HG03280 (cell line): ENCODE measurements around the gene CPLANE1.
A peak's percentile ranks its signal among the peaks of the same experiment; 100 is the strongest.
"Not testable (repeated sequence)": the region's sequence is repeated elsewhere in the genome, so short reads cannot be mapped to it uniquely, and the experiment has no call there.

Source experiments
- ATAC-seq: cut with Tn5 transposase; IDR thresholded peaks from one replicate; pipeline ENCODE4 v1.9.1; 2021; ENCODE audit warnings: mild to moderate bottlenecking, moderate library complexity; ENCODE audit not compliant: unreplicated experiment

The CPLANE1 gene

DNA sequence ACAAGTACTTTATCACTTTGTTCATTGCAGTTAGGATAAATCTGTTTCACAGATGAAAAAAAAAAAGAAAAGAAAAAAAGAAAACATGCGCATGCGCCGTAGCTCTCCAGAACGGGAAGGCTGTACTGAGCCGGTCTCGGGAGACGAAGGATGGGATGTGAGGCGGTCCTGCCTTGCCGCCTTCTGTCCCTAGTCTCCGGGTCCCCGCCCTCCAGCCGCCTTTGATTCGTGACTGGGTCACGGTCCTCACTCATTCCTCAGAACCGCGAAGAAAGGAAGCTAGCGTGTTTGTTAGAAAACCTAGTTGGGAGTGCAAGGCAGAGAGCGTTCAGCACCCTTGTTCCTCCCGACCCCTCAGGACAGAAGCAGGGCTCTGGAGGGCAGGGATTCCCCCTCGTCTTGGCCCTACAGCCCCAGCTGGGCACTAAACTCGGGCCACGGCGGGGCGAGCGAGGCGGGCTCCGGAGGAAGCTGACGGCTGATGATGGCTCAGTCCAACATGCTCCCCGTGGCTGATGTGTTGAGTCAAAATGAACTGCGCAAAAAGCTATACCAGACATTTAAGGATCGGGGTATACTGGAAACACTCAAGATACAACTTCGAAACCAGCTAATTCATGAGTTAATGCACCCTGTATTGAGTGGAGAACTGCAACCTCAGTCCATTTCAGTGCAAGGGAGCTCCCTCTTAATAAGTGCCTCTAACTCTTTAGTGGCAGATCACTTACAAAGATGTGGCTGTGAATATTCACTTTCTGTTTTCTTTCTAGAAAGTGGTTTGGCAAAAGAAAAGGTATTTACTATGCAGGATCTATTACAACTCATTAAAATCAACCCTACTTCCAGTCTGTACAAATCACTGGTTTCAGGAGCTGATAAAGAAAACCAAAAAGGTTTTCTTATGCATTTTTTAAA is 40.0 kb downstream of the CPLANE1 start:
- ATAC-seq, result no peak

DNA sequence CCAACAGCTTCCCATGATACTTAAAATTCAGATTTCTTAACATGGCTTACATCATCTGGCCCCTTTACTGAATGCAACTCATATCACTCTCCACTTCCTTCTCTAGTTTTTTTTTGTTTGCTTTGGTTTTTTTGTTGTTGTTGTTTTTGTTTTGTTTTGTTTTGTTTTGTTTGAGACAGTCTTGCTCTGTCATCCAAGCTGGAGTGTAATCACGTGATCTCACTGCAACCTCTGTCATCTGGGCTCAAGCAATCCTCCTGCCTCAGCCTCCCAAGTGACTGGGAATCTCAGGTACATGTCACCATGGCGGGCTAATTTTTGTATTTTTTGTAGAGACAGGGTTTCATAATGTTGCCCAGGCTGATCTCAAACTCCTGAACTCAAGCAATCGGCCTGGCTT is 41.4 kb downstream of the CPLANE1 start:
- ATAC-seq, result no peak

DNA sequence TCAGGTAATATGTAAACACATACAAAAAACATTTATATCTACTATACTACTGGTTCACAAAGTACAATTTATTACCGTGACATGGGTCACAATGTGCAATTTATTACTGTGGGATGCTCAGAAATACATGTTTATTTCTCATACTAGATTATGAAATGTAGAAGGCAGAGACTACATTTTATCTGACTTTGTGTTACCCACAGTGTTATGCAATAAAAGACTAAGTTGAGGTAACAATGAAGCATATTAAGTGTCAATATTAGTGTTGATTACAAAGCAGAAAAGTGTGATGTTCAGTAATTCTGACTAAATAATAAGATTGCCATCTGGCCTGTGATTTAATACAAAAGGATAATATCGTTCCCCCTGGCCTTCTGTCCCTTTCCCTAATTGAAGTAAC is 42.4 kb downstream of the CPLANE1 start:
- ATAC-seq, result no peak

DNA sequence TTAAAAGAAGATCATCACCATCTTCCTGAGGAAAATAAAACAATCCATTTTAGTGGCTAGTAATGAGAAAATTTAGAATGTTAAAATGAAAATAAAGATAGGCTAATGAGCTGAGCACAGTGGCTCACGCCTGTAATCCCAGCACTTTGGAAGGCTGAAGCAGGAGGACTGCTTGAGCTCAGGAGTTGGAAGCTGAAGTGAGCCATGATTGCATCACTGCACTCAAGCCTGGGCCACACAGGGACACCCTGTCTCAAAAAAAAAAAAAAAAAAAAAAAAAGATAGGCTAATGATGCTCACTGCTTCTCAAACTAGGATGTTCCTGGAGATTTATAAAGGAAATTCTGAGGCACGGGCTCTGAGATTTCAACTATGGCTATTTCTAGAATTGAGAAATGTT is 50.3 kb downstream of the CPLANE1 start:
- ATAC-seq, result no peak

DNA sequence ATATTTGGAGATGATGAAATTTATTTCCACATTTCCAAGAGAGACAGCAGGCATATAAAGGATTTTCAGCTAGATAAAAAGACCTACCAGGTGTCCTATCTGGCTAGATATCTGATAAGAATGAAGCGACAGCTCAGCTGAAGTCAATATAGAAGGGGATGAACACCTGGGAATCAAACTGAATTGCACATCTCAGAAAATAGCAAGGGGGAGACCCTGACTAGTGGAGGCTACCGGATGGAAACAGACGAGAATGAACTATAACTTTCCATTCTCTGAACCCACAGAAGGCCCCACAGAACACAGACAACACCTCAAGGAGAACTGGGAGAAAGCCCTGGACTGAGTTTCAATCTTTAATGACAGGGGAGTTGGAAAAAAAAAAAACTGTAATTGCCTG is 51.1 kb downstream of the CPLANE1 start:
- no peak for ATAC-seq

DNA sequence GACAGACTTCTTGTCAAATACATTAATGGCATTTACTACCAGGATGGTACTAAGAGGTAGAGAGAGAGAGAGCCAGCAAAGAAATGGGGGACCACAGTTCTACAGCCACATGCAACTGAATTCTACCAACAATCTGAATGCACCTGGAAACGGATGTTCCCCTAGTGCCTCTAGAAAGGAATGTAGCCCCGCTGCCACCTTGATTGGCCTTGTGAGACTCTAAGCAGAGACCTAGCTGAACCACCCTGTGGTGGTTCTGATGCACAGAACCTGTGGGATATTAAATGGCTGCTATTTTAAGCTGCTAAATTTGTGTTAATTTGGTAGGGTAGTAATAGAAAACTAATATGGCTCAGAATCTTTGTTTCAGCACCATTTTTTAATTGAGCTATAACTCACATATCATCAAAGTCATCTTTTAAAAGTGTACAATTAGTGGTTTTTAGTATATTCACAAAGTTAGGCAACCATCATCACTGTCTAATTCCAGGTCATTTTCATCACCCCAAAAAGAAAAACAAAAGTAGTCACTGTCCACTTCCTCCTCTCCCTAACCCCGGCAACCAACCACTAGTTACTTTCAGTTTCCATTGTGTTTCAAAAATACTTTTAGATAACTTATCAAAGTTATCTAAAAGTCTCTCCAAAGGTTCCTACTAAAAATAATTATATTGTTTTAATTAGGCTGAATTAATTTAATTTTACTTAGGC is 51.7 kb downstream of the CPLANE1 start:
- peak; percentile 76 for ATAC-seq

DNA sequence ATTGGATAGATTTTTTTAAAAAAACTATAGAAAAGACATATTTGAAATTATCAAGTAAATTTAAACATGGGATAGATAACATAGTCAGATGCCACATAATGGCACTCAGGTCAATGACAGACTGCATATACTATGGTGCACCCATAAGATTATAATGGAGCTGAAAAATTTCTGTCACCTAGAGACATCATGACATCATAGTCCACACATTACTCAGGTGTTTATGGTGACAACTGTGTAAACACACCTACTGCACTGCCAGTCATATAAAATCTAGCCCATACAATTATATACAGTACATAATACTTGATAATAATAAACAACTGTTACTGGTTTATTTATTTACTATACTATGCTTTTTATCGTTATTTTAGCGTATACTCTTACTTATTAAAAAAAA is 58.6 kb downstream of the CPLANE1 start:
- no peak for ATAC-seq

DNA sequence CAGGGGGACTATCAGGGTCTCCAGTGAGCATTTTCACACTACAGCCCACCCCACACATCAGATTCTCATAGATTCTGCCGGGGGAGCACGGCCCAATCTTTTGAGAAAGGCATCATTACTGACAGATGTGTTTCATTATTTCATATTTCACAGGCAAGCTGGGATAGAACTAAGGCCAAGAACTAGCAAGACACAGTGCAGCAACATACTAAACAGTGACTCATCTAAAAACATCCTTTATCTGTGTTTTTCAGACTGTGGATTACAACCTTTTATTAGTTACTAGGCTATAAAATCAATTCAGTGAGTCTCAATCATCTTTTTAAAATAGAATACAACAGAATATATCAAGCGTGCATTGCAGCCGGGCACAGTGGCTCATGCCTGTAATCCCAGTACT is 59.8 kb downstream of the CPLANE1 start:
- ATAC-seq, result no peak

DNA sequence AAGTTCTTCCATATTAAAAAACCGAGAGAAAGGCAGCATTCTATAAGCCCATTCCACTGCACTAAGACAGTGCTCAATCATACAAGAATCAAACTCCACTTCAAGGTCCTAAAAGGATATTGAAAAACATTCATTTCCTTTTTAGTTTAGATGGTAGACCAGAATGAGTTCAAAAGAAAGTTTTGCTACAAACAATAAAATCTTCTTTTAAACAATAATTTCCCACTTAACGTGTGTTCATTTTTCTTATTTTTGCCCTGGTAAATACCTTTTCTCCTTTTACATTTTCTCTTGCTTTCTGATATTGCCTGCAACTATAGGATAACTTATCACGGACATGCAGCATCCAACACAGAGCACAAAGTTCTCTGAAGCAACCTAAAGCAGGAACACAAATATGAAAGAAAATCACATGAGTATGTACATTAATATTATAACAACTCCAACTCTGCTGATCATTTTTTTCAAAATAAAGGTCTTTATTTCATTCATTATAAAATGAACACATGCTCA is 61.7 kb downstream of the CPLANE1 start:
- no peak for ATAC-seq

DNA sequence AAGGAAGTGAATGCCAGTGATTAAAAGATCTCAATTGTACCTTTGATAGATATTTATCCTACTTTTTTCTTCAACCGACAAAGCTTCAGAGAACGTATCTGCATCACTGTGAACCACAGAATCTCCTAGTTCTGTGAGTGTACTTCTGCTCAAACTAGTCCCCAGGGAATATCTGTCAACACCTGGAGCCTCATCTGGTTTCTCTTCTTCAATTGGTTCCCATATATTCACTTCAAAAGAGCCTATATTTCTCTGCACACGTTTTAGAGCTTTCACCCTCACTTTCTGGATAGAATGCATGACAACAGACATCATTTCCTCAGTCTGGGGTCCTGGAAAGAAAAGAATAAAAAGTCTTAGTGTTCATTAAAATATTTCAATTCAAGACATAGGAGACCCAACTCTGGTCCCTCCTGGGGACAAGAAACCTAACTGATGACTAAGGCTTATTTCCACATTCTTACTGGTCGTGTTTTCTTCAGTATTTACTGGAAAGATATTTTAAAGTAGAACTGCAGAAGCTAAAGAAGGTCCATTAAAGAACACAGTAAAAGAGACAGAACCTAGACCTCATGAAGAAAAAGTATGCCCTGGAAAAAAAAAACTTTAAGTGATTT is 64.3 kb downstream of the CPLANE1 start:
- no peak for ATAC-seq

DNA sequence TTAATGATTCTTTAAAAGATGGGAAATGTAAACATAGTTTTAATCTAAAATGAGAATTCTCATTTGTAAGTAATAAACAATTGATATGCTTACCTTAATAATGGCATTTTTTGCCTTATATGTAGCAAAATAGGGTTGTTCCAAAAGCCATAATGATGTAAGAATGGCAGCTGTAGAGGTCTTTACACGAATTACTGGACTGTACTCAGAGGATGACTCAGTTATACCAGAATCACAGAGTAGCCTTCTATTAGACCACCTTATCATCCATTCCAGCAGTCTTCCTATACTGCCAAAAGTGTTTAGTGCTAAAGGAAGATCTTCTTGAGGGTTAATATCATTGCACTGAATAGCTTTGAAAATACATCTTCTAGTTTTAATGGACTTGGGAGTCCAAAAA is 66.5 kb downstream of the CPLANE1 start:
- no peak for ATAC-seq

DNA sequence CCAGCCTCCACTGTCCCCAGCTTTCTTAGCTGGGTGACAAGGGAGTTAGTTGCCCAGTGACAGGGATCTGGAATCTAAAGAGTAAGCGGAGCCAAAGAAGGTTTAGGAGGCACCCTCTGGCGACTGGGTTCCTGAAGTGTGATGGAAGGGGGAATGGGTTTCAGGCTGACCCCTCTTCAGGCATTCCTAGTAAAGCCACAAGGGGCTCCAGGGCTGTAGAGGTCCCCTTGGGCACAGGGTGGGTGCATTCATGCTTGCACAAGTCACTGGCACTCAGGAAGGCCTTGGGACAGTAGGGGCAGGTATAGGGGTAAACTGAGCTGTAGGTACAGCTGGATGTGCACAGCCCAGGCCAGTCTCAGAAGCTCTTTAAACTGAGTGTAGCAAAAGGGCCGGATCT is 74.2 kb downstream of the CPLANE1 start:
- no peak for ATAC-seq

DNA sequence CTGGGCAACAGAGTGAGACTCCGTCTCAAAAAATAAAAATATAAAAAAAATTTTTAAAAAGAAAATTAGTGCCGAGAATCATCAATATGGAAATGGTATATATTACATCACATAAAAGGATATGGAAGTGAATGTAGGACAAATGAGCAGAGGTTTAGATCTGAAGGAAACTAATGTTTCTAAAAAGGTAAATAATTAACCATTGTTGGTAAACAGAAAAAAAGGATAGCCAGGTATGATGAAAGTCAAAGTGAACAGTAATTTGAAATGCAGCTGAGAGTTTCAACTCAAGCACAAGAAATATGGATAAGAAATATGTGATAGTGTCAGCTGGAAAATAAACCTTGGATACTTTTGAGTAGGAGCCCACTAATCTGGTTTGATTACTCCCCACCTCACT is 76.2 kb downstream of the CPLANE1 start:
- ATAC-seq, result no peak

DNA sequence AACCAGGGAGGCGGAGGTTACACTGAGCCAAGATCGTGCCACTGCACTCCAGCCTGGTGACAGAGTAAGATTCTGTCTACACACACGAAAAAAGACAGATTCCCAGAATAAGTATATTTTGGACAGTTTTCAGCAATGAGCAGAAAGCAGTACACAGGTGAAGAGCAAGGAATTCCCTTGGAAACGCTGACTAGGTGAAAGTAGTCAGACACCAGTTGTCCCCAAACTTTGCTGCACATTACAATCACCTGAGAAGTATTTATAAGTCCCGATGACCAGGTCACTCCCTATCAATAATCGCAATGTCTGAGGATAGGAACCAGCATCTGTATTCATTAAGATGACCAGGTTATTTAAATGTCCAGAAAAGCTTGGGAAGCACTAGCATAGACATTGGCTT is 78.3 kb downstream of the CPLANE1 start:
- no peak for ATAC-seq

DNA sequence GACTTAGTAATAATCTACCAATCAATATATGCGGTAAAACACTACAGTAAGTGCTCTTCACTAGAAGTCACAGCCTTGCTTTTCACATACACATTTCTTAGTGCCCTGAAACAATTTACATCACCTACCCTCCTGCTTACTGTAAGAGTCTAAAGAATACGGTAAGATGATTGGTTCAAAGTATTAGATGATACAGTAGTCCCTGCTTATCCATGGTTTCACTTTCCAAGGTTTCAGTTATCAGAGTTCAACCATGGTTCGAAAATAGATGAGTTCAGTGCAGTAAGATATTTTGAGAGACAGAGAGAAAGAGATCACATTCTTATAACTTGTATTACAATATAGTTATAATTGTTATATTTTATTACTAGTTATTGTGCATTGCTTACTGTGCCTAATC is 83.0 kb downstream of the CPLANE1 start:
- no peak for ATAC-seq

DNA sequence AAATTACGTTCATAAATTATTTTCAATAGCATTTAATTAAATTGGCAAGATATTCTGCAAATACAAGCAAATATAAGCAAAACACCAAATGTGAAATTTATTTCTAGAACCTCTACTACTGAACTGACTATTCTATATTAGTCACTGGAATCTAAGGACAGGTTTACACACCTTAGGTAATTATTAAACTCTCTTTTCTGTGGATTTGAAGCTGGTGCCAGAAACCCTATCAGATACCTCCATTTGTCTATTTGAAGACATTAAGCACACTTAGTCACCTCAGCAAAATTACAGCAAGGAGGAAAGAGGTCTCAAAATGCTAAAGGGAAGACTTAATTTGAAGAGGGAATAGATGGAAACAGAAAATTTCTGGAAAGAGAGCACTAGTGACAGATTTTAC is 83.4 kb downstream of the CPLANE1 start:
- no peak for ATAC-seq

DNA sequence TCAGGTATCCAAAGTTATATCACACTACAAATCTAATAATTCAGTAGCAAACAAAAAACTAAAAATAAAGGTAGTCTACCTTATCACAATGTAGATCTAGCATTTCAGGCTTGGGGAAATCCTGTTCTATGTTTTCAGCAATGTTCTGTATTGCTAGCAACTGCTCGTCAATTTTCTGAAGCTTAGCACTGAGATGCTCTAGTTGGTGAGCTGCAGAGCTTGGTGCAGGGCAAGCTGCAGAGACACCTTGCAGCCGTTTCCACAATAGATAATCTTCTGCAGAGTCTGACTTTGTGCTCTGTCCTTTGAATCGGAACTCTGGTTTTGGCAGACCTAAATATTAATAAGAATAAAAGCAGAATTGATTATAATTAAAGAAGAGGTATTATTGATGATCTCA is 95.5 kb downstream of the CPLANE1 start:
- ATAC-seq, result no peak

DNA sequence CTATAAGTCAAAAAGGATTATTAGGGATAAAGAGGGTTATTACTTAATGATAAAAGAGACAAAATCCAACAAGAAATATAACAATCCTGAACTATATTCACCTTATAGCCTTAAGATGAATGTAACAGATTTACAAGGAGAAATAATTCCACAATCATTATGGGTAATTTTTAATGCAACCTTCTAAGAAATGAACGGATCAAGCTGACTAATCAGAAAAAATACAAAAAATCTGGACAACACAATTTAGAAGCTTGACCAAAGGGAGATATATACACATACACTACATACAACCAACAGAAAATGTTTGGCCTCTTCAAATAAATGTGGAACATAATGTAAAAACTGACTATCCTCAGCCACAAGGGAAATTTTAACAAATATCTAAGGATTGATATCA is 102.3 kb downstream of the CPLANE1 start:
- ATAC-seq, result no peak

DNA sequence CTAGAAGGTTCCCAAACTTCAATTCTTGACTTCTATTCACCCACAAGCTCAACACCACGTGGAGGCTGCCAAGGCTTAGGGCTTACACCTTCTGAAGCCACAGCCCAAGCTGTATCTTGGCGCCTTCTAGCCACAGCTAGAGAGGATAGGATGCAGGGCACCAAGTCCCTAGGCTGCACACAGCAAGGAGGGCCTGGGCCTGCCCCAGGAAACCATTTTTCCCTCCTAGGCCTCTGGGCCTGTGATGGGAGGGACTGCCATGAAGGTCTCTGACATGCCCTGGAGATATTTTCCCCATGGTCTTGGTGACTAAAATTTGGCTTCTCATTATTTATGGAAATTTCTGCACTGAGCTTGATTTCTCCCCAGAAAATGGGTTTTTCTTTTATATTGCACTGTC is 112.5 kb downstream of the CPLANE1 start:
- no peak for ATAC-seq

DNA sequence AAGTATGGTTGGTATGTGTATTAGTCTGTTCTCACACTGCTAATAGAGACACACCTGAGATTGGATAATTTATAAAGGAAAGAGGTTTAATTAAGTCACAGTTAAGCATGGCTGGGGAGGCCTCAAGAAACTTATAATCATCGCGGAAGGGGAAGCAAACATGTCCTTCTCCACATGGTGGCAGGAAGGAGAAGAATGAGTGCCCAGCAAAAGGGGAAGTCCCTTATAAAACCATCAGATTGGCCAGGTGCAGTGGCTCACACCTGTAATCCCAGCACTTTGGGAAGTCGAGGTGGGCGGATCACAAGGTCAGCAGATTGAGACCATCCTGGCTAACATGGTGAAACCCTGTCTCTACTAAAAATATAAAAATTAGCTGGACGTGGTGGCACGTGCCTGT is 113.9 kb downstream of the CPLANE1 start:
- ATAC-seq, result not testable (repeated sequence)

DNA sequence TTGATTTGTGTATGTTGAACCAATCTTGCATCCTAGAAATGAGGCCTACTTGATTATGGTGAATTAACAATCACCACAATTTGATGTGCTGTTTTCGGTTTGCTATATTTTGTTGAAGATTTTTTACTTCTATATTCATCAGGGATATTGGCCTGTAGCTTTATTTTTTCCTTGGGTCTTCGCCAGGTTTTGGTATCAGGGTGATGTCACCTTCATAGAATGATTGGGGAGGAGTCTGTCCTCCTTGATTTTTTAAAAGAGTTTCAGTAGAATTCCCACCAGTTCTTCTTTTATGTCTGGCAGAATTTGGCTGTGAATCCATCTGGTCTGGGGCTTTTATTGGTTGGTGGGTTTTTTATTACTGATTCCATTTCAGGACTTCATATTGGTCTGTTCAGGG is 115.2 kb downstream of the CPLANE1 start:
- ATAC-seq, result no peak

DNA sequence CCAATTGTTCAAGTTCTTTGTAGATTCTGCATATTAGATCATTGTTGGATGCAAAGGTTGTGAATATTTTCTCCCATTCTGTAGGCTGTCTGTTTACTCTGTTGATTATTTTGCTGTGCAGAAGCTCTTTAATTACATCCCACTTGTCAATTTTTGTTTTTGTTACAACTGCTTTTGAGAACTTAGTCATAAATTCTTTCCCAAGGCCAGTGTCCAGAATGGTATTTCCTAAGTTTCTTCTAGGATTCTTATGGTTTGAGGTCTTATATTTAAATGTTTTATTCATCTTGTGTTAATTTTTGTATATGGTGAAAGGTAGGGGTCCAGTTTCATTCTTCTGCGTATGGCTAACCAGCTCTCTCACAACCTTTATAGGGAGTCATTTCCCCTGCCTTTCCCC is 116.5 kb downstream of the CPLANE1 start:
- ATAC-seq, result no peak
